ENCODE data around the gene MMD. TPM values are rescaled to one million over a fixed set of nuclear protein-coding genes. Genes with fewer than 3 reads are reported as not detected.
"Not testable (repeated sequence)": the region's sequence is repeated elsewhere in the genome, so short reads cannot be mapped to it uniquely, and the experiment has no call there.

MMD gene
- total and polyA plus RNA-seq, 9 donors = 10.0 to 18.8 (median 17.4) TPM

GRCh38 chr17:55446004-55446403 lies 24.4 kb upstream of the MMD start:
- not testable (repeated sequence) for H3K9me3 ChIP-seq (replicated peaks; ENCODE audit: control insufficient read depth, low read depth, low read length); DNase-seq; H3K4me3 ChIP-seq (ENCODE audit: low read length); H3K27me3 ChIP-seq (ENCODE audit: control insufficient read depth, insufficient read depth, low read length); H3K36me3 ChIP-seq (ENCODE audit: control insufficient read depth, insufficient read depth, low read length); H3K4me1 ChIP-seq (ENCODE audit: control insufficient read depth, insufficient read depth, low read length); H3K27ac ChIP-seq (ENCODE audit: low read length)
- 94% methylated on average over 3 of the region's 4 CpGs for WGBS (ENCODE audit: insufficient coverage)

DNA sequence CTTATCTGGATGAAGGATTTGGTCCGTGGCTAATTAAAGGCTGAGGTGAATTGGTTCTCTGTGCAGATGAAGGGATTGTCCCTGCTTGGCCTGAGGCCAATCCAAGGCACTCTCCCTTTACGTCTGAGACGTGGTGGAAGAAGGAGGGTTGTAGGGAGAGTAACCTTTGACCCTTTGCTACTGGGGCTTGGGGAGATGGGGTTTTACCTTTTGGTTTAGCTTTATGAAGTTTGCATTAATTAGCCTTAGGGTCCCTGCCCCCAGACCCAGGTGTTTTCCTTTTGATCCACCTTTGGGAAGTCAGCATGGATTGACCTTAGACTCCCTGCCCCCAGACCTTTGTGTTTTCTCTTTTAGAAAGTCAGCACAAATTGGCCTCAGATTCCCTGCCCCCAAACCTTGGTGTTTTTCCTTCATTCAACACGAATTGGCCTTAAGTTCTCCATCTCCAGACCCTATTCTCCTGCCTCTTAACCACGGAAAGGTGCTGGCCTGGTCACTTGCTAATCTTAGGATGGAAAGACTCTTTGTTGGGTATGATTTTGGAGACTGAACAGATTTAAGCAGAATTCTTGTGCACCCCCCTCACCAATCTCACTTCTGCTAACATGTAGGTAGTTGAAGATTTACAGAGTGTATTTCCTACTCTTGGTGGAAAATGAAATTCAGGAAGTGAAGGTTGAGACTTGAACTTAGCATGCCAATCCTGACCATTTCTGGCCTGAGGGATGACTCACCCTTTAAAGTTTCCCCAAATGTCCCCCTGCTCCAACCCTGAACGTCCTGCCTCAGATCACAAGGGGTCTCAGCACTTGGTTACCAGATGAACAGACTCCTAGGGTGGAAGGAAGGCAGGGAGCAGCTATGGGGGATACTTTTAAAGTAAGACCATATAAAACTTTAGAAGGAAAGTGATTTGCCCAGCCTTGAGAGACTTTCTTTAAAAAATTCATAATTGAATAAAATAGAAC lies 23.1 kb upstream of the MMD start:
- H3K27me3 ChIP-seq (ENCODE audit: control insufficient read depth, insufficient read depth, low read length) = no peaks in the 10 kb centered on the region
- H3K4me3 ChIP-seq (ENCODE audit: low read length) = no peak overlapping the region
- H3K27ac ChIP-seq (ENCODE audit: low read length) = no peak overlapping the region
- 67% methylated on average over 3 of the region's 6 CpGs for WGBS (ENCODE audit: insufficient coverage)
- DNase-seq = peak; percentile 16
- no peaks in the 10 kb centered on the region for H3K4me1 ChIP-seq (ENCODE audit: control insufficient read depth, insufficient read depth, low read length)
- H3K36me3 ChIP-seq (ENCODE audit: control insufficient read depth, insufficient read depth, low read length) = no peaks in the 10 kb centered on the region
- H3K9me3 ChIP-seq (replicated peaks; ENCODE audit: control insufficient read depth, low read depth, low read length) = no peaks in the 10 kb centered on the region

GRCh38 chr17:55443904-55444303 lies 22.3 kb upstream of the MMD start:
- no peak overlapping the region for H3K27ac ChIP-seq (ENCODE audit: low read length)
- no peaks in the 10 kb centered on the region for H3K36me3 ChIP-seq (ENCODE audit: control insufficient read depth, insufficient read depth, low read length)
- H3K27me3 ChIP-seq (ENCODE audit: control insufficient read depth, insufficient read depth, low read length) = no peaks in the 10 kb centered on the region
- 84% methylated on average over 8 of the region's 10 CpGs for WGBS (ENCODE audit: insufficient coverage)
- H3K9me3 ChIP-seq (replicated peaks; ENCODE audit: control insufficient read depth, low read depth, low read length) = no peaks in the 10 kb centered on the region
- no peaks in the 10 kb centered on the region for H3K4me1 ChIP-seq (ENCODE audit: control insufficient read depth, insufficient read depth, low read length)
- no peak for DNase-seq
- no peak overlapping the region for H3K4me3 ChIP-seq (ENCODE audit: low read length)

- no peaks in the 10 kb centered on the region for H3K9me3 ChIP-seq (replicated peaks; ENCODE audit: control insufficient read depth, low read depth, low read length)
Measured at GRCh38 chr17:55442953-55443683, 21.5 kb upstream of the MMD start.

DNA sequence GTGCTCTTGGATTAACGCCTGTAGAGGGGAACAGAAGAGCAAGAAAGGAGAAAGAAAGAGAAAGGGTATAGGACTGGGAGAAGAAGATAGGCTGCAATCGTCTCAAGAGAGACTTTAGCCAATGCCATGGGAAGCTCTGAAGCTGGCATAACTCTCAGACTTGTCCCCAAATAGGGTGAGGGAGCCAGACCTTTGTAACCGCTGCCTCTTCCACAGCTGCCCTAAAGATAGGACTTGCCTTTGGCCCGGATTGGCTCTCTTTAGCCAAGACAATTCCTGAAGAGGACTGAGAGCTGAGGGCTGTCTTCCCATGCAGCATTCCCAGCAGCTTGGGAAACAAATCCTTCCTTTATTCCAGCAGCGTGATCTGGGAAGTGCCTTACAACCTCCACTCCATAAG lies 20.8 kb upstream of the MMD start:
- Histone ChIP-seq H3K36me3 (ENCODE audit: control insufficient read depth, insufficient read depth, low read length) (no peaks in the 10 kb centered on the region), H3K4me3 (ENCODE audit: low read length) (no peak overlapping the region), H3K27ac (ENCODE audit: low read length) (no peak overlapping the region), H3K27me3 (ENCODE audit: control insufficient read depth, insufficient read depth, low read length) (no peaks in the 10 kb centered on the region), H3K4me1 (ENCODE audit: control insufficient read depth, insufficient read depth, low read length) (no peaks in the 10 kb centered on the region), H3K9me3 (replicated peaks; ENCODE audit: control insufficient read depth, low read depth, low read length) (no peaks in the 10 kb centered on the region)
- no peak for DNase-seq
- 60% methylated on average over 4 of the region's 5 CpGs for WGBS (ENCODE audit: insufficient coverage)

More at GRCh38 chr17:55442953-55443683, 21.5 kb upstream of the MMD start:
- WGBS (ENCODE audit: insufficient coverage) = no CpG with 5 or more reads among the region's 6 CpGs
- H3K27ac ChIP-seq (ENCODE audit: low read length) = no peak overlapping the region
- no peaks in the 10 kb centered on the region for H3K4me1 ChIP-seq (ENCODE audit: control insufficient read depth, insufficient read depth, low read length)
- no peak for DNase-seq
- H3K27me3 ChIP-seq (ENCODE audit: control insufficient read depth, insufficient read depth, low read length) = no peaks in the 10 kb centered on the region
- H3K36me3 ChIP-seq (ENCODE audit: control insufficient read depth, insufficient read depth, low read length) = no peaks in the 10 kb centered on the region
- H3K4me3 ChIP-seq (ENCODE audit: low read length) = no peak overlapping the region

- WGBS (ENCODE audit: insufficient coverage) = 37% methylated on average over 2 of the region's 2 CpGs
- DNase-seq = no peak
- Histone ChIP-seq H3K4me3 (ENCODE audit: low read length) (no peak overlapping the region), H3K4me1 (ENCODE audit: control insufficient read depth, insufficient read depth, low read length) (no peaks in the 10 kb centered on the region), H3K36me3 (ENCODE audit: control insufficient read depth, insufficient read depth, low read length) (no peaks in the 10 kb centered on the region), H3K27ac (ENCODE audit: low read length) (no peak overlapping the region), H3K27me3 (ENCODE audit: control insufficient read depth, insufficient read depth, low read length) (no peaks in the 10 kb centered on the region), H3K9me3 (replicated peaks; ENCODE audit: control insufficient read depth, low read depth, low read length) (no peaks in the 10 kb centered on the region)
Measured at GRCh38 chr17:55441544-55441943, 19.9 kb upstream of the MMD start.

DNA sequence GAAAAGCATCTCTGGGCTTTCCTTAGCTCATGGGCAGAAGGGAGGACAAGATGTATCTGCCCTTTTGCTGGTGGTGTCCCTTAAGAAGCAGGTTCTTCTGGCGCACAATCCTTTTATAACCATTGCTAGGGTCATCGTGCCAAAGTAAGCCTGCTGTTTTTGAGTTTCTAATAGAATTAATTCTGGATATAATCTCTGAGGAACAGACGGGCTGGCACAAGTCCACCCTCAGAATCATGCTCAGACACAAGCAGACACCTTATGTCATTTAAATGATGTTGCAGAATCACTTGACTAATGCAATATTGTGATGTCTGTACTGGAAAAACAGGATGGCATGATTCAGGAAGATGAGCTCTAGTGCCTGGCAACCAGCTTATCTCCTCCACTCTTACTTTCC lies 18.8 kb upstream of the MMD start:
- DNase-seq = no peak
- Histone ChIP-seq H3K9me3 (replicated peaks; ENCODE audit: control insufficient read depth, low read depth, low read length) (no peaks in the 10 kb centered on the region), H3K4me3 (ENCODE audit: low read length) (no peak overlapping the region), H3K27ac (ENCODE audit: low read length) (no peak overlapping the region), H3K36me3 (ENCODE audit: control insufficient read depth, insufficient read depth, low read length) (no peaks in the 10 kb centered on the region), H3K27me3 (ENCODE audit: control insufficient read depth, insufficient read depth, low read length) (no peaks in the 10 kb centered on the region), H3K4me1 (ENCODE audit: control insufficient read depth, insufficient read depth, low read length) (no peaks in the 10 kb centered on the region)
- no CpG with 5 or more reads among the region's 3 CpGs for WGBS (ENCODE audit: insufficient coverage)

DNA sequence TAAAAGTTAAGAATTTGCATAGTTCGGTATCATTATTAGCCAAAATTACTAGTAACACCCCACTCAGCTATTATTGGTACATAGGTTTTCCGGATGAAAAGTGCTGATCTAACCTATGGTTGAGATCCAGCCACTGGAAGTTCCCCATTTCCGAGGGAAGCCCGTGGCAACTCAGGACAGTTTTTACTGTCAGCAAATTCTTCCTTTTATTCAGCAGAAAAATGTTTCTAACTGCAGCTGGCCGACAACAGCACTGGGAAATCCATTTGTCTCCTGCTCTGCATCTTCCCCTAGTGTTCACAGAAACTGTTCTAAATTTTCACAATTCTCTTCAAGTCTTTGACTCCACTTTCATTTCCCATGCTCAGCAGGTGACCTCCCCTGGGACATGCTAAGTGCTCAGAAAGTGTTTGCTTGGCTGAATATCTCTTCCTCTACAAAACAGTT lies 15.5 kb upstream of the MMD start:
- Histone ChIP-seq H3K9me3 (replicated peaks; ENCODE audit: control insufficient read depth, low read depth, low read length) (no peaks in the 10 kb centered on the region), H3K4me1 (ENCODE audit: control insufficient read depth, insufficient read depth, low read length) (peaks cover 3% of the 10 kb centered on the region), H3K36me3 (ENCODE audit: control insufficient read depth, insufficient read depth, low read length) (no peaks in the 10 kb centered on the region), H3K27ac (ENCODE audit: low read length) (no peak overlapping the region), H3K4me3 (ENCODE audit: low read length) (no peak overlapping the region), H3K27me3 (ENCODE audit: control insufficient read depth, insufficient read depth, low read length) (no peaks in the 10 kb centered on the region)
- 17% methylated on average over 2 of the region's 5 CpGs for WGBS (ENCODE audit: insufficient coverage)
- peak; percentile 77 for DNase-seq

DNA sequence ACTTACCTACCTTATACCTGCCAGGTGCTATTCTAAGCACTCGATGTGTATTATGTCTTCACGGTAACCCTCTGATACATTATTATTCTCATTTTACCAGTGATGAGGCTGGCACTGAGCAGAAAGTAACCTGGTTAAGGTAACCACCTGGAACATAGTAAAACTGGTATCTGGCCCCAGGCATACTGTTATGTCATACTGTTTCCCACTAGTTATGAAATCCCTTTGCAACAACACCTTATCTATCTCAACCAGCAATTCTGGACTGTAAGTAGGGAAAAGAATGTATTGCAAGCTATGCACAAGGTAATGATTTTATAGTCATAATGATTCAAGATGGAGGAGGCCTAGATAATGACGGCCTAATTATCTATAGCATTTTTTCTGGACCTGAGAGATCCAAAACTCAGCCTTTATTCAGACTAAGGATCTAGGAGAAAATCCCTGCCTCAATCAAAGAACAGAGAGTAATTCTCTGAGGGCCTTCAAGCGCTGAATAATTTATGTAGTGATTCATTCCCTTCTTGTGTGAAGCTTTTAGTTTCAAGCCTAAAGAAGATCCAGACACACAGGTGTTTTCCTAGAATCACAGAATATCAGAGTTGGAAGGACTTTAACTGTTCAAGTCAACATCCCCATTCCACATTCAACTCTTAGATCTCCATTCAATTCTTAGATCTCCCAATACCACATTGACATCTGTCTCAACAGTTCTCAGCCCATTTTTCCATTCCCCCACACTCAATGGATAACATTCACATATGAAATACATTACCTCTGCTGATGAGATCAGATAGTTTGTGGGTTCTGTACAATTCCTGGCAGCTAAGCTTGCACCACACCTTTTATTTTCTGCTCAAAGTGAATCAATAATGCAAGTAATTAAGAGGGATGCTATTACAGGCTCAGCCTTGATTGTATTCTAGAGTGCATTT lies 14.9 kb upstream of the MMD start:
- DNase-seq = peak; percentile 19
- WGBS (ENCODE audit: insufficient coverage) = 100% methylated on average over 1 of the region's 4 CpGs
- Histone ChIP-seq H3K4me3 (ENCODE audit: low read length) (no peak overlapping the region), H3K36me3 (ENCODE audit: control insufficient read depth, insufficient read depth, low read length) (no peaks in the 10 kb centered on the region), H3K27ac (ENCODE audit: low read length) (no peak overlapping the region), H3K27me3 (ENCODE audit: control insufficient read depth, insufficient read depth, low read length) (no peaks in the 10 kb centered on the region), H3K4me1 (ENCODE audit: control insufficient read depth, insufficient read depth, low read length) (peaks cover 3% of the 10 kb centered on the region), H3K9me3 (replicated peaks; ENCODE audit: control insufficient read depth, low read depth, low read length) (no peaks in the 10 kb centered on the region)

Data from muscle of leg (tissue), 11 donors.